ENCODE measurements around the gene CDK5RAP1.

CDK5RAP1 gene

DNA sequence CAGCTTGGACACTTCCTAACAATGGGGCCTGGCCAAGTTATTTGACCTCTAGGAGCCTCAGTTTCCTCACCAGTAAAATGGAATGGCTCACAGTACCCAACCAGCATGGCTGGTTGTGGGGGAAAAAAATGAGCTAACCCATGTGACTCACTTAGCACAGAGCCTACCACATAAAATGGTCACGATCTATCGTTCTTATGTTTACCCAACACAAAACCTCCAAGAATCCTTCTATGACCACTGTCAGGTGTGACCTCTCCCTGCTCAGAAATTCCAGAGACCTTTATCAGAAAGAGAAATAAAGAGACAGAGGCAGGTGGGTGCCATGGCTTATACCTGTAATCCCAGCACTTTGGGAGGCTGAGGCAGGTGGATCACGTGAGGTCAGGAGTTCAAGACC, 78.9 kb downstream of the CDK5RAP1 start:
- no peak for TF ChIP-seq POLR2AphosphoS5 (IDR thresholded peaks at IDR 0.05; ENCODE audit: low read depth, low read length)
- TF ChIP-seq SPI1 (IDR thresholded peaks at IDR 0.05; ENCODE audit: low read depth, low read length), result no peak
- no peak for TF ChIP-seq PAX5 (IDR thresholded peaks at IDR 0.05; ENCODE audit: insufficient read depth, low read length, severe bottlenecking)
- TF ChIP-seq POLR2A (IDR thresholded peaks at IDR 0.05; ENCODE audit: low read depth, low read length), result no peak
- TF ChIP-seq TAF1 (IDR thresholded peaks at IDR 0.05; ENCODE audit: low read depth, low read length), result no peak
- TF ChIP-seq POU2F2 (IDR thresholded peaks at IDR 0.05; ENCODE audit: low read depth, low read length), result no peak
- FAIRE-seq (no peak), DNase-seq (ENCODE audit: insufficient read length, low spot score) (no peak)

DNA sequence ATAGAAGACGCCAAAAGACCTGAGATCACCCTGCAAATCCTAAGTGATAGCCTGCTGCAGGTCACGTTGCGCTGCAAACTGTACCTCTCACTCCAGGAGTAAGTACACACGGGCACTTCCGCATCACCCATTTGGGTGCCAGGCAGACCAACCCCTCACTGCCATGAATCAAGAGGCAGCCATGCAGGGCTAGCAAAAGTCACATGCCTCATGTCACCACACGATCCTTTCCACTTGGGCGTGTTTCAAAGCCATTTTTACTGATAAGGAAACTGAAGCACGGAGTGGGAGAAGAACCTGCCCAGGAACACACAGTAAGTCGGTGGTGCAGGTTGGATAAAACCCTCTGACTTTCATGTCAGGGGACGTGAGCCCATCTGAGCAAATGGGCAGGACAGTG, 81.3 kb downstream of the CDK5RAP1 start:
- no peak for DNase-seq (ENCODE audit: insufficient read length, low spot score)
- no peak for FAIRE-seq
- no peak for TF ChIP-seq POLR2A (IDR thresholded peaks at IDR 0.05; ENCODE audit: low read depth, low read length)
- TF ChIP-seq POLR2AphosphoS5 (IDR thresholded peaks at IDR 0.05; ENCODE audit: low read depth, low read length), result no peak
- TF ChIP-seq SPI1 (IDR thresholded peaks at IDR 0.05; ENCODE audit: low read depth, low read length), result no peak
- TF ChIP-seq TAF1 (IDR thresholded peaks at IDR 0.05; ENCODE audit: low read depth, low read length), result no peak
- TF ChIP-seq PAX5 (IDR thresholded peaks at IDR 0.05; ENCODE audit: insufficient read depth, low read length, severe bottlenecking), result no peak
- no peak for TF ChIP-seq POU2F2 (IDR thresholded peaks at IDR 0.05; ENCODE audit: low read depth, low read length)

DNA sequence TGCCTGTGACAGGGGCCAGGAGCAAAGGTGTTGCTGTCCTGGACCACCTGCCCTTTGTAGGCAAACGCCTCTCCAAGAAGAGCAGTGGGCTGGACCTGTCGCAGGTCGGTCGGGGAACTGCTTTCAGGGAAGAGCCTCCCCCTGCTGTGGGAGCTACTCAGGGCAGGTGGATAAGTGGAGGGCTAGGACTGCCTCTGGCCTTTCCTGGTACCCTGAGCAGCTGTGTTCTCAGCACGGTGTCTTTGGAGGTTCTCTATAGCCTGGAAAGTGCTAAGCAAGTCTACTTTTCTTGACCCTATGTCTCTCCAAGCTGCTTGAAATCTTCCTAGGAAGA, 83.3 kb downstream of the CDK5RAP1 start:
- FAIRE-seq (no peak), DNase-seq (ENCODE audit: insufficient read length, low spot score) (no peak)

DNA sequence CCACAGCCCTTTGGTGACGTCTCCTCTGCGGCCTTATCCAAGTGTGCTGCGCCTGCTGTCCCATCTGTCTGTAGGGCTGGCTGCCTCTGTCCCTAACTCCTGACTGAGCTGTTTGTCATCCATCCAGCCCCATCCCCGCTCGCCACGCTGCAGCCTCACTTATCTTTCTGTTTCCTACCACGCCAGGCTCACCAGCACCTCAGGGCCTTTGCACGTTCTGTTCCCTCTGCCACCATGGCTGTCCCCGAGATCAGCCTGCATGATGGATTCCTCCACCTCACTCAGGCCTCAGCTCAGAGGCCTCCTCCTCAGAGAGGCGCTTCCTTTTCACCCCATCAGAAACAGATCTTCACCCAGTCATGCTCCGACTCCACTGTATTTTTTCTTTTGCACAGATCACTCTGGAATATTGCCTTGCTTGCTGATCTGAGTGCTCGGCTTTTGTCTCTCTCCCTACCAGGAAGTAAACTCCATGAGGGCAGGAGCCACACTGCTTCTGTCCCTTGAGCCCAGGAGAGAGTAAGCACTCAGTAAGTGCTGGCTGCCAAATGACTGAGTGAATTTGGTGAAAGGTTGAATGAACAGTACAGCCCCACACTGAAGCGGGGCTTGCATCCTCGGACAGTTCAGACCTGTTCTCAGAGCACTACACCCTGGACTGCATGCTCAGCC, 83.8 kb downstream of the CDK5RAP1 start:
- TF ChIP-seq SPI1 (IDR thresholded peaks at IDR 0.05; ENCODE audit: low read depth, low read length) (no peak), POLR2A (IDR thresholded peaks at IDR 0.05; ENCODE audit: low read depth, low read length) (no peak), POU2F2 (IDR thresholded peaks at IDR 0.05; ENCODE audit: low read depth, low read length) (no peak)
- FAIRE-seq (no peak), DNase-seq (ENCODE audit: insufficient read length, low spot score) (no peak)

More for the DNA sequence above, 83.3 kb downstream of the CDK5RAP1 start:
- TF ChIP-seq POLR2A (IDR thresholded peaks at IDR 0.05; ENCODE audit: low read depth, low read length) (no peak), SPI1 (IDR thresholded peaks at IDR 0.05; ENCODE audit: low read depth, low read length) (no peak), POU2F2 (IDR thresholded peaks at IDR 0.05; ENCODE audit: low read depth, low read length) (no peak), TAF1 (IDR thresholded peaks at IDR 0.05; ENCODE audit: low read depth, low read length) (no peak)

DNA sequence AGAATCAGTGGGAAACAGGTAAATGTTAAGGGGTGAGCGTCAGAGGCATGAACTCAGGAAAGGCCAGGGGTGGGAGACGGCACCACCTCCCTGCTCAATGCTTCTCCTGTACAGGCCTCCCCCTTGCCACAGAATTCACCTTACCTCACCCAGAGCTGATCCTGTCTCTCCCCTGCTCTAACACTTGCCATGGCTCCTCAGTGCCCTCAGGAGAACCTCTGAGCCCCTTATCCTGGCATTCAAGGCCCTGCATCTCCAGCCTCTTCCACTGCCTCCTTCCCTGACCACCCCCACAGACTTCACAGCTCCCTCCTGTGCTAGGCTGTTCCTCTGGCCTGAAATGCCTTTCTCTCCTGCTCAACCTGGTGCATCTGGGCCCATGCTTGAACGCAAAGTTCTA, 84.4 kb downstream of the CDK5RAP1 start:
- FAIRE-seq (no peak), DNase-seq (ENCODE audit: insufficient read length, low spot score) (no peak)
- no peak for TF ChIP-seq TAF1 (IDR thresholded peaks at IDR 0.05; ENCODE audit: low read depth, low read length)
- TF ChIP-seq SPI1 (IDR thresholded peaks at IDR 0.05; ENCODE audit: low read depth, low read length), result no peak
- no peak for TF ChIP-seq POLR2A (IDR thresholded peaks at IDR 0.05; ENCODE audit: low read depth, low read length)
- TF ChIP-seq POLR2AphosphoS5 (IDR thresholded peaks at IDR 0.05; ENCODE audit: low read depth, low read length), result no peak
- TF ChIP-seq PAX5 (IDR thresholded peaks at IDR 0.05; ENCODE audit: insufficient read depth, low read length, severe bottlenecking), result no peak
- no peak for TF ChIP-seq POU2F2 (IDR thresholded peaks at IDR 0.05; ENCODE audit: low read depth, low read length)

DNA sequence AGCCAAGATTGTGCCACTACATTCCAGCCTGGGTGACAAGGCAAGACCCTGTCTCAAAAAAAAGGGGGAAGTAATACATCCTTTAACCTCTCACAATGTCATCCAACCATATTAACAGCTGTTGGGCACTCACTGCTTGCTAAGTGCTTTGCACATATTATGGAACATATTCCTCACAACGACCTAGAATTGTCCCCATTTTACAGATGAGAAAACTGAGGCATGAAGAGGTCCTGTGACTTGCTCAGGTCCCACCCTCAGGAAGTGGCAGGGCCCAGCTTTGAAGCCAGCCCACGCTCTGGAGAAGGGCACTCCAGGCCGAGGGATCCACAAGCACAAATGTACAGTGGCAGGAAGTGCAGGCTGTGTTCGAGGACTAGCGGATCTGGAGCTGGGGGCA, 85.0 kb downstream of the CDK5RAP1 start:
- TF ChIP-seq SPI1 (IDR thresholded peaks at IDR 0.05; ENCODE audit: low read depth, low read length), result no peak
- TF ChIP-seq TAF1 (IDR thresholded peaks at IDR 0.05; ENCODE audit: low read depth, low read length), result no peak
- TF ChIP-seq PAX5 (IDR thresholded peaks at IDR 0.05; ENCODE audit: insufficient read depth, low read length, severe bottlenecking), result no peak
- no peak for TF ChIP-seq POLR2AphosphoS5 (IDR thresholded peaks at IDR 0.05; ENCODE audit: low read depth, low read length)
- no peak for TF ChIP-seq POU2F2 (IDR thresholded peaks at IDR 0.05; ENCODE audit: low read depth, low read length)
- TF ChIP-seq POLR2A (IDR thresholded peaks at IDR 0.05; ENCODE audit: low read depth, low read length), result no peak
- FAIRE-seq (no peak), DNase-seq (ENCODE audit: insufficient read length, low spot score) (no peak)

DNA sequence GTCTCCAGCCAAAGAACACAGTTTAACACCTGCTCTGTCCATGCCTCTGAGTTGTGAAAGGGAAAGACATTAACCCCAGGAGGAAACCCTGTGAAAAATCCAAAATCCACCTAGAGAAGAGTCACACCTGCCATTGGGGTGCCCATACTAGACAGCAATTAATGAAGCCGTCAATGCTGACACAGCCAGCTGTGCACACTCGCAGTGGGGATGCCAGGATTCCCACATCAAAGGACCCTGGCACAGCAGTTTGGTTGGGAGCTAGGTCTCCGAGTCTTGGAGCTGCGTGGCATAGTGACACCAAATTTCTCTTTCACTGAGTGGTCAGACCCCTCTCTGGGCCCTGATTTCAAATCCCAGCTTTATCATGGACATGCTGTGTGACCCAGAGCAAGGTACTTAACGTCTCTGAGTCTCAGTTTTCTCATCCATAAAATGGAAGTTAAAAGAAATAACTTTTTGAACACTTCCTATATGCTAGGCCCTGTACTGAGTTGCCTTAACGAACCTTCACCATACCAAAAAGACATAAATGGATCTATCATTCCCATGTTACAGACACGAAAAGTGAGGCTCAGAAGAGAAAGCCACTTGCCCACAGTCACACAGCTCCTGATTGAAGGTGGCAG, 87.5 kb downstream of the CDK5RAP1 start:
- FAIRE-seq (no peak), DNase-seq (ENCODE audit: insufficient read length, low spot score) (no peak)
- no peak for TF ChIP-seq SPI1 (IDR thresholded peaks at IDR 0.05; ENCODE audit: low read depth, low read length)
- TF ChIP-seq PAX5 (IDR thresholded peaks at IDR 0.05; ENCODE audit: insufficient read depth, low read length, severe bottlenecking), result no peak
- TF ChIP-seq POLR2AphosphoS5 (IDR thresholded peaks at IDR 0.05; ENCODE audit: low read depth, low read length), result no peak
- TF ChIP-seq POU2F2 (IDR thresholded peaks at IDR 0.05; ENCODE audit: low read depth, low read length), result no peak
- TF ChIP-seq TAF1 (IDR thresholded peaks at IDR 0.05; ENCODE audit: low read depth, low read length), result no peak
- no peak for TF ChIP-seq POLR2A (IDR thresholded peaks at IDR 0.05; ENCODE audit: low read depth, low read length)

DNA sequence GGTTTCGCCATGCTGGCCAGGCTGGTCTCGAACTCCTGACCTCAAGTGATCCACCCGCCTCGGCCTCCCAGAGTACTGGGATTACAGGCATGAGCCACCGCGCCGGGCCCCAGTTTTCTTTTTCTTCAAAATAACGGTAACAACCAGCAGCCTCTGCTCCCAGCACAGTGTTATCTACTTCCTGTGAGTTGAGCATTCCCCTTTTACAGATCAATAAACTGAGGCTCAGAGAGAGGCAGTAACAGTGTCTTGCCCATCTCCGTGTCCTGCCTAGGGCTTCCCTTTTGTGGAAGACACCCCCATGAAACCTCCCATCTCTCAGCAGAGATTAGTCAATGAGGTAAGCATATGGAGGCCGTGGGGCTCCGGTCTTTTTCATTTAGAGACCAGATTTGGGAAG, 88.7 kb downstream of the CDK5RAP1 start:
- FAIRE-seq (no peak), DNase-seq (ENCODE audit: insufficient read length, low spot score) (no peak)
- TF ChIP-seq TAF1 (IDR thresholded peaks at IDR 0.05; ENCODE audit: low read depth, low read length) (no peak), POLR2AphosphoS5 (IDR thresholded peaks at IDR 0.05; ENCODE audit: low read depth, low read length) (no peak), SPI1 (IDR thresholded peaks at IDR 0.05; ENCODE audit: low read depth, low read length) (no peak), POU2F2 (IDR thresholded peaks at IDR 0.05; ENCODE audit: low read depth, low read length) (no peak), POLR2A (IDR thresholded peaks at IDR 0.05; ENCODE audit: low read depth, low read length) (no peak), PAX5 (IDR thresholded peaks at IDR 0.05; ENCODE audit: insufficient read depth, low read length, severe bottlenecking) (no peak)

DNA sequence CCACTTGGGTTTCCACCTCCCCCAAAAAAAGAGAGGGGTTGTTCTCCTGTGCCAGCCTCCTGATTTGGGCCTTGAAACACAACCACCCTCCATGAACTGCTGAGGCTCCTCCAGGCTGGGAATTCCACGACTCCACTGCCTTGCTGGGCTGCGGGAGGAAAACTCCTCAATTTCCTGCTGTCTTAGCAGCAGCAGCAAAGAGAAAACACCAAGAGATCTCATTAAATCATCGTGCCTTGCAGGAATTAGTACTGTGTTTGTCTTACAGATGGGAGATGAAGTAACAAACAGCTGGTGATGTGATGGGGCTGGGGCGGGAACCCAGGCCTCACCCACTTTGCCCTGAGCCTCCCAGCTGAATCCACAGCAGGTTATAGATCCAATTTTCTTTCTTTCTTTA, 89.3 kb downstream of the CDK5RAP1 start:
- no peak for FAIRE-seq
- TF ChIP-seq SPI1 (IDR thresholded peaks at IDR 0.05; ENCODE audit: low read depth, low read length) (no peak), POLR2A (IDR thresholded peaks at IDR 0.05; ENCODE audit: low read depth, low read length) (no peak), POU2F2 (IDR thresholded peaks at IDR 0.05; ENCODE audit: low read depth, low read length) (no peak), TAF1 (IDR thresholded peaks at IDR 0.05; ENCODE audit: low read depth, low read length) (no peak), PAX5 (IDR thresholded peaks at IDR 0.05; ENCODE audit: insufficient read depth, low read length, severe bottlenecking) (no peak), POLR2AphosphoS5 (IDR thresholded peaks at IDR 0.05; ENCODE audit: low read depth, low read length) (no peak)
- DNase-seq (ENCODE audit: insufficient read length, low spot score), result no peak

DNA sequence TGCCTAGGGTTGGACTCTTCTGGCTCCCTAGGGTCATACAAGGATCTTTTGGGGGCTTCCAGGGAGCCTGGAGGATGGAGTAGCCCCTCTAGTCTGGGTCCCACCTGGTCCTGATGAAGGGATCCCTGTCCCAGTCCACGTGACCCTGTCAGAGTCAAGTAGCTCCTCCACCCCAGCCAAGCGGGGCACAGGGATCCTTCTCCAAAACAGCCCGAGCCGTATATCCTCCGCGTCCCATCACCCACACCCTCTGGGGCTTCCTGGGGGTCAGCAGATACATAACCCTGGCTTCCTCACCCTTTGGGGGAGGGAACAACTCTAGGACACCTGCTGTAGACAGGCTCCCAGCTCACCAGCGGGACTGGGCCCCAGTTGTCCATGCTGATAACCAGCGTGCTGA, 90.3 kb downstream of the CDK5RAP1 start:
- TF ChIP-seq POLR2A (IDR thresholded peaks at IDR 0.05; ENCODE audit: low read depth, low read length), result no peak
- no peak for TF ChIP-seq PAX5 (IDR thresholded peaks at IDR 0.05; ENCODE audit: insufficient read depth, low read length, severe bottlenecking)
- TF ChIP-seq TAF1 (IDR thresholded peaks at IDR 0.05; ENCODE audit: low read depth, low read length), result no peak
- TF ChIP-seq POU2F2 (IDR thresholded peaks at IDR 0.05; ENCODE audit: low read depth, low read length), result no peak
- no peak for TF ChIP-seq POLR2AphosphoS5 (IDR thresholded peaks at IDR 0.05; ENCODE audit: low read depth, low read length)
- no peak for TF ChIP-seq SPI1 (IDR thresholded peaks at IDR 0.05; ENCODE audit: low read depth, low read length)
- no peak for DNase-seq (ENCODE audit: insufficient read length, low spot score)
- no peak for FAIRE-seq
